NCI-H748 (cell line): ENCODE data around the gene SNAP25.

Source experiments
- DNase-seq: peaks from one replicate; lab custom pipeline; 2025; ENCODE audit not compliant: unreplicated experiment; lab: John Stamatoyannopoulos, UW

SNAP25 gene

GRCh38 chr20:10216146-10216791 is 2.4 kb upstream of the SNAP25 start:
- DNase-seq = peak; percentile 61

GRCh38 chr20:10217721-10218410 is 764 bp upstream of the SNAP25 start:
- DNase-seq = peak; percentile 99

- peak; percentile 89 for DNase-seq
Measured at GRCh38 chr20:10219452-10219791, 792 bp downstream of the SNAP25 start.

- no peak for DNase-seq
Measured at GRCh38 chr20:10219993-10220750, 1.5 kb downstream of the SNAP25 start.

- no peak for DNase-seq
Measured at GRCh38 chr20:10221021-10221420, 2.4 kb downstream of the SNAP25 start.

- peak; percentile 44 for DNase-seq
Measured at GRCh38 chr20:10225439-10226060, 6.9 kb downstream of the SNAP25 start.

- DNase-seq = peak; percentile 95
Measured at GRCh38 chr20:10228330-10228729, 9.7 kb downstream of the SNAP25 start.

- no peak for DNase-seq
Measured at GRCh38 chr20:10231290-10231689, 12.7 kb downstream of the SNAP25 start.

GRCh38 chr20:10236540-10237533 is 18.2 kb downstream of the SNAP25 start:
- DNase-seq = no peak

GRCh38 chr20:10239954-10240353 is 21.3 kb downstream of the SNAP25 start:
- peak; percentile 43 for DNase-seq

GRCh38 chr20:10240655-10241054 is 22.0 kb downstream of the SNAP25 start:
- DNase-seq = peak; percentile 52

GRCh38 chr20:10242166-10242565 is 23.5 kb downstream of the SNAP25 start:
- DNase-seq = no peak

GRCh38 chr20:10247440-10247839 is 28.8 kb downstream of the SNAP25 start:
- no peak for DNase-seq

GRCh38 chr20:10249048-10249770 is 30.6 kb downstream of the SNAP25 start:
- DNase-seq = no peak

- no peak for DNase-seq
Measured at GRCh38 chr20:10249822-10250221, 31.2 kb downstream of the SNAP25 start.

- DNase-seq = peak; percentile 90
Measured at GRCh38 chr20:10250902-10251301, 32.3 kb downstream of the SNAP25 start.

GRCh38 chr20:10253780-10254179 is 35.1 kb downstream of the SNAP25 start:
- no peak for DNase-seq

GRCh38 chr20:10255846-10256245 is 37.2 kb downstream of the SNAP25 start:
- no peak for DNase-seq

GRCh38 chr20:10259166-10259565 is 40.5 kb downstream of the SNAP25 start:
- no peak for DNase-seq

GRCh38 chr20:10260316-10260715 is 41.7 kb downstream of the SNAP25 start:
- DNase-seq = no peak
